ENCODE data around the gene ELAVL1. TPM values are rescaled to one million over a fixed set of nuclear protein-coding genes. Genes with fewer than 3 reads are reported as not detected.

Gene ELAVL1
- total and polyA plus RNA-seq, 2 experiments from 2014 or later = 57.7 to 89.9 TPM

- 96% methylated on average over 9 of the region's 9 CpGs for WGBS (ENCODE audit: low lambda C conversion rate, missing lambda C conversion rate)
- no peaks in the 10 kb centered on the region for H3K9me3 ChIP-seq (ENCODE audit: low read depth)
- no peak overlapping the region for H2AFZ ChIP-seq
- no peaks in the 10 kb centered on the region for H3K79me2 ChIP-seq
- no peaks in the 10 kb centered on the region for H3K9me2 ChIP-seq (replicated peaks; ENCODE audit: insufficient read depth)
- no peaks in the 10 kb centered on the region for H3K36me3 ChIP-seq (replicated peaks; ENCODE audit: insufficient read depth, low read depth)
- no peak overlapping the region for H3K4me3 ChIP-seq
- H4K20me1 ChIP-seq (ENCODE audit: insufficient read depth, poor library complexity, severe bottlenecking) = no peaks in the 10 kb centered on the region
- no peak overlapping the region for H3K4me2 ChIP-seq
- H3K27me3 ChIP-seq = no peaks in the 10 kb centered on the region
- no peak for DNase-seq (ENCODE audit: low spot score)
- no peaks in the 10 kb centered on the region for H3K4me1 ChIP-seq (ENCODE audit: insufficient read depth)
- TF ChIP-seq CTCF (IDR thresholded peaks at IDR 0.05; ENCODE audit: poor library complexity) = no peak
- no peak for TF ChIP-seq EZH2phosphoT487 (IDR thresholded peaks at IDR 0.05; ENCODE audit: low read depth, severe bottlenecking, unreplicated experiment)
- no peak for TF ChIP-seq EZH2 (IDR thresholded peaks at IDR 0.05; ENCODE audit: borderline replicate concordance)
- no peak overlapping the region for H3K27ac ChIP-seq
Measured at GRCh38 chr19:8042900-8043299, 37.5 kb upstream of the ELAVL1 start.

- Histone ChIP-seq H3K4me2 (no peak overlapping the region), H3K4me1 (ENCODE audit: insufficient read depth) (no peaks in the 10 kb centered on the region), H2AFZ (no peak overlapping the region), H3K27ac (no peak overlapping the region), H3K27me3 (no peaks in the 10 kb centered on the region), H4K20me1 (ENCODE audit: insufficient read depth, poor library complexity, severe bottlenecking) (no peaks in the 10 kb centered on the region), H3K79me2 (no peaks in the 10 kb centered on the region), H3K9me3 (ENCODE audit: low read depth) (no peaks in the 10 kb centered on the region), H3K9me2 (replicated peaks; ENCODE audit: insufficient read depth) (no peaks in the 10 kb centered on the region), H3K4me3 (no peak overlapping the region), H3K36me3 (replicated peaks; ENCODE audit: insufficient read depth, low read depth) (no peaks in the 10 kb centered on the region)
- WGBS (ENCODE audit: low lambda C conversion rate, missing lambda C conversion rate) = 86% methylated on average over 7 of the region's 7 CpGs
- DNase-seq (ENCODE audit: low spot score) = no peak
- TF ChIP-seq EZH2 (IDR thresholded peaks at IDR 0.05; ENCODE audit: borderline replicate concordance) = no peak
- no peak for TF ChIP-seq EZH2phosphoT487 (IDR thresholded peaks at IDR 0.05; ENCODE audit: low read depth, severe bottlenecking, unreplicated experiment)
- no peak for TF ChIP-seq CTCF (IDR thresholded peaks at IDR 0.05; ENCODE audit: poor library complexity)
Measured at GRCh38 chr19:8041531-8041931, 36.1 kb upstream of the ELAVL1 start.

GRCh38 chr19:8039231-8039630 is 33.8 kb upstream of the ELAVL1 start:
- H3K4me1 ChIP-seq (ENCODE audit: insufficient read depth) = no peaks in the 10 kb centered on the region
- 78% methylated on average over 3 of the region's 3 CpGs for WGBS (ENCODE audit: low lambda C conversion rate, missing lambda C conversion rate)
- no peak overlapping the region for H2AFZ ChIP-seq
- no peaks in the 10 kb centered on the region for H4K20me1 ChIP-seq (ENCODE audit: insufficient read depth, poor library complexity, severe bottlenecking)
- no peak overlapping the region for H3K4me2 ChIP-seq
- no peaks in the 10 kb centered on the region for H3K9me3 ChIP-seq (ENCODE audit: low read depth)
- no peak for DNase-seq (ENCODE audit: low spot score)
- no peak overlapping the region for H3K27ac ChIP-seq
- H3K27me3 ChIP-seq = no peaks in the 10 kb centered on the region
- no peaks in the 10 kb centered on the region for H3K9me2 ChIP-seq (replicated peaks; ENCODE audit: insufficient read depth)
- H3K4me3 ChIP-seq = no peak overlapping the region
- no peak for TF ChIP-seq CTCF (IDR thresholded peaks at IDR 0.05; ENCODE audit: poor library complexity)
- TF ChIP-seq EZH2phosphoT487 (IDR thresholded peaks at IDR 0.05; ENCODE audit: low read depth, severe bottlenecking, unreplicated experiment) = no peak
- TF ChIP-seq EZH2 (IDR thresholded peaks at IDR 0.05; ENCODE audit: borderline replicate concordance) = no peak
- no peaks in the 10 kb centered on the region for H3K79me2 ChIP-seq
- no peaks in the 10 kb centered on the region for H3K36me3 ChIP-seq (replicated peaks; ENCODE audit: insufficient read depth, low read depth)

- Histone ChIP-seq H3K79me2 (no peaks in the 10 kb centered on the region), H3K4me1 (ENCODE audit: insufficient read depth) (no peaks in the 10 kb centered on the region), H3K27ac (no peak overlapping the region), H4K20me1 (ENCODE audit: insufficient read depth, poor library complexity, severe bottlenecking) (no peaks in the 10 kb centered on the region), H3K4me3 (no peak overlapping the region), H3K4me2 (no peak overlapping the region), H3K36me3 (replicated peaks; ENCODE audit: insufficient read depth, low read depth) (no peaks in the 10 kb centered on the region), H3K9me2 (replicated peaks; ENCODE audit: insufficient read depth) (no peaks in the 10 kb centered on the region), H2AFZ (no peak overlapping the region), H3K27me3 (no peaks in the 10 kb centered on the region), H3K9me3 (ENCODE audit: low read depth) (no peaks in the 10 kb centered on the region)
- DNase-seq (ENCODE audit: low spot score) = no peak
- TF ChIP-seq EZH2phosphoT487 (IDR thresholded peaks at IDR 0.05; ENCODE audit: low read depth, severe bottlenecking, unreplicated experiment) = no peak
- no peak for TF ChIP-seq CTCF (IDR thresholded peaks at IDR 0.05; ENCODE audit: poor library complexity)
- TF ChIP-seq EZH2 (IDR thresholded peaks at IDR 0.05; ENCODE audit: borderline replicate concordance) = no peak
- WGBS (ENCODE audit: low lambda C conversion rate, missing lambda C conversion rate) = 78% methylated on average over 6 of the region's 6 CpGs
Measured at GRCh38 chr19:8038815-8039214, 33.4 kb upstream of the ELAVL1 start.

All from hepatocyte (in vitro differentiated cells).